GM21619 (cell line): ENCODE measurements around the gene KRTAP4-16.
"Not testable (repeated sequence)": the region's sequence is repeated elsewhere in the genome, so short reads cannot be mapped to it uniquely, and the experiment has no call there.

ENCODE experiments used
- ATAC-seq: cut with Tn5 transposase; IDR thresholded peaks from one replicate; pipeline ENCODE4 v1.9.1; 2021; ENCODE audit not compliant: unreplicated experiment

KRTAP4-16 gene

GRCh38 chr17:41119696-41120690 lies 18.0 kb upstream of the KRTAP4-16 start:
- not testable (repeated sequence) for ATAC-seq

DNA sequence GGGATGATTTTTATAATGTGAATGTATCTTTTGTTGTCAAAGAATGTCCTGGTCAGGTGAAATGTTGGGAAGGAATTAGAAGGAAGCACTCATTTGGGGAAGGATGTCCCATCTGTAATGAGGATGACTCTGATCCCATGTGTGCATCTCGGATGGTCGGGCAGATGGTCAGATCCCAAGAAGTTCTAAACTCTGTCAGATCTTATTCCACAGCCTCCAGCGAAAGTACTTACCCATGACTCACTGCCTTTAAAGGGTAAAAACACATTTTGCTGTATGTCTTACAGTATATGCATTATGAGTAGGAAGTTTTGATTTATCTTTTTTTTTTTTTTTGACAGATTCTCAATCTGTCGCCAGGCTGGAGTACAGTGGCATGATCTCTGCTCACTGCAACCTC lies 16.7 kb upstream of the KRTAP4-16 start:
- ATAC-seq, result no peak

DNA sequence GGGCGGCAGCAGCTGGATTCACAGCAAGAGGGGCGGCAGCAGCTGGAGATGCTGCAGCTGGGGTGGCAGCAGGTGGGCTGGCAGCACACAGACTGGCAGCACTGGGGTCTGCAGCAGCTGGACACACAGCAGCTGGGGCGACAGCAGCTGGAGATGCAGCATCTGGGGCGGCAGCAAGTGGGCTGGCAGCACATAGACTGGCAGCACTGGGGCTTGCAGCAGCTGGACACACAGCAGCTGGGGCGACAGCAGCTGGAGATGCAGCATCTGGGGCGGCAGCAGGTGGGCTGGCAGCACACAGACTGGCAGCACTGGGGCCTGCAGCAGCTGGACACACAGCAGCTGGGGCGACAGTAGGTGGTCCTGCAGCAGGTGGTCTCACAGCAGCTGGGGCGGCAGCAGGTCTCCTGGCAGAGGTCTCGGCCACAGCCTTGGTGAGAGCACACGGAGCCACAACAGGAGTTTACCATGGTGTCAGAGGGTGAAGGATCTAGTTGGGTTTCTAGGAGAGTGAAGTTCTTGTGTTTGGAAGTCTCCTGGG lies 15.9 kb upstream of the KRTAP4-16 start, which contains the start of gene KRTAP4-11:
Gene KRTAP4-11, minus strand, starts transcription at position 528 of the 541 bp plus-strand sequence. Its CDS starts 58 bp downstream, at position 470.
- not testable (repeated sequence) for ATAC-seq

GRCh38 chr17:41116297-41116696 lies 14.3 kb upstream of the KRTAP4-16 start:
- ATAC-seq, result no peak

GRCh38 chr17:41111151-41111885 lies 9.3 kb upstream of the KRTAP4-16 start:
- no peak for ATAC-seq

DNA sequence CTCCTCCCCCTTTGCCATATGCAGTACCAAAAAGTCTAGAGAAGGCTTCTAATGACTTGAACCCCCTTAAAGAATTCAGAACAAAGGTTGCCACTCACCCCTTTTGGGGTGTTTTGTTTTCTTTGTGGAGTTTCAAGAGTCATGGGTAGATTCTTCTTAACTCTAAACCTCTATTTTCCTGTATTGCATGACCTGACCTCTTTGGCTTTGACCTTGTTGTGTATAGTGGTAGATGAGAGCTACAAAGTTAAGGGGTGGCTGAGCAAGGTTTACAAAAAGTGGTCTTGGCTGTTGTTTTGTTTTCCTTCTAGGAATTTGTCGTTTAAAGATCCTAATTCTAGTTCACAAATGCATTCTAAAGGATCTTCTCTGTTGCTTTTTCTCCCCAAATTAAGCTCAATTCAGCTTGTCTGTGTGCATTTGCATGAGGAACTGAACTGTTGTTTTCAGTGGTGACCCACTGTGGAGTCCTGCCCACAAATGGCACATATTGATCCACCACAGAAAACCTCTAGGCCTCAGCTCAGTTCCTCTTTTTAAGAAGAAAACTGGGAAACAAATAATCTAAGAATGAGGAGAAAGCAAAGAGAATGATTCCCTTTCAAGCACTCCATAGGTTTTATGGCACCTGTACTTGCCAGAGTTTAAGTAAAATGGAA lies 6.8 kb upstream of the KRTAP4-16 start:
- not testable (repeated sequence) for ATAC-seq

GRCh38 chr17:41107941-41108450 lies 6.0 kb upstream of the KRTAP4-16 start:
- no peak for ATAC-seq

- not testable (repeated sequence) for ATAC-seq
Measured at GRCh38 chr17:41105347-41105746, 3.3 kb upstream of the KRTAP4-16 start, which contains the start of gene KRTAP4-9. TSS of gene KRTAP4-9 (plus strand) at chr17:41105389. CDS start at chr17:41105389, 0 bp downstream.

GRCh38 chr17:41104386-41105038 lies 2.5 kb upstream of the KRTAP4-16 start:
- ATAC-seq, result not testable (repeated sequence)

DNA sequence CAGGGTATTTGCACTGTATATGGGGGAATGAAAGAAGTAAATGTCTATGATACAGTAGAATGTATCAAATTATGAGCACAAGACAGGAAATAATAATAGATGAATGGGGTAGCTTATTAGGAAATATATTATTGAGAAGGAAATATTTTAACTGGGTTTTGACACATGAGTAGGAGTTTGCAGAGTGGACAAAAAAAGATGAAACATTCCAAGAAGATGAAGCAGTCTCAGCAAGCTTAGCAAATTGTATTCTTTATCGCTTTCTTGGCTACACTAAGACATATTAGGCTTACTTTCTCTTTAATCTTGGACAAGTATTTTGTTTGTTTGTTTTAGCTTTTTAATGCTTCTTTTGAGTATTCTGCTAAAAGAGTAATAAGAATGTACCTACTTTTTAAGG lies 1.9 kb upstream of the KRTAP4-16 start:
- ATAC-seq, result no peak

GRCh38 chr17:41099682-41100480 lies 2.1 kb downstream of the KRTAP4-16 start:
- not testable (repeated sequence) for ATAC-seq

DNA sequence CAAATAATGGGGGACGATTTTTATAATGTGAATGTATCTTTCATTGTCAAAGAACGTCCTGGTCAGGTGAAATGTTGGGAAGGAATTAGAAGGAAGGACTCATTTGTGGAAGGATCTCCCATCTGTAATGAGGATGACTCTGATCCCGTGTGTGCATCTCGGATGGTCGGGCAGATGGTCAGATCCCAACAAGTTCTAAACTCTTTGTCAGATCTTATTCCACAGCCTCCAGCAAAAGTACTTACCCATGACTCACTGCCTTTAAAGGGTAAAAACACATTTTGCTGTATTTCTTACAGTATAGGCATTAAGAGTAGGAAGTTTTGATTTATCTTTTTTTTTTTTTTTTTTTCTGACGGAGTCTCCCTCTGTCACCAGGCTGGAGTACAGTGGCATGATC lies 3.5 kb downstream of the KRTAP4-16 start:
- ATAC-seq, result no peak

- no peak for ATAC-seq
Measured at GRCh38 chr17:41098042-41098441, 4.0 kb downstream of the KRTAP4-16 start, which contains the start of gene KRTAP4-8. TSS of gene KRTAP4-8 (minus strand) at chr17:41098142. CDS start at chr17:41098084, 58 bp downstream.

DNA sequence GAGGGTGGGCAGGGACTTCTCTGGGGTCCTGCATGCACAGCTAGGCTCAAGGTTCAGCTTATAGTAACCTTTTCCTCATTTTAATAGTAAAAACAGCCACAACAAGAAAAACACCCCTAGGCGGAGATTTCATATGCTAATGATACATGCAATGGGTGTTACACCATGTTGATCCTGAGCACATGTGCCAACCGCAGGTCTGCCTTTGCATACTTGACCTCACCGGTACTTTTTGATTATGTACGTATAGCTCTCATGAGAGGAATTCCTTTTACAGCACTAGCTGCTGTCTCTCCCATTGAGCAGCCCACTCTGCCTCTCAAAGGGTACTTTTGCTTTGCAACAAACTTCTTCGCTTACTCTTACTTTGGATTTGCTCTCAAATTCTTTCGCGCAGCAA lies 6.0 kb downstream of the KRTAP4-16 start:
- no peak for ATAC-seq

DNA sequence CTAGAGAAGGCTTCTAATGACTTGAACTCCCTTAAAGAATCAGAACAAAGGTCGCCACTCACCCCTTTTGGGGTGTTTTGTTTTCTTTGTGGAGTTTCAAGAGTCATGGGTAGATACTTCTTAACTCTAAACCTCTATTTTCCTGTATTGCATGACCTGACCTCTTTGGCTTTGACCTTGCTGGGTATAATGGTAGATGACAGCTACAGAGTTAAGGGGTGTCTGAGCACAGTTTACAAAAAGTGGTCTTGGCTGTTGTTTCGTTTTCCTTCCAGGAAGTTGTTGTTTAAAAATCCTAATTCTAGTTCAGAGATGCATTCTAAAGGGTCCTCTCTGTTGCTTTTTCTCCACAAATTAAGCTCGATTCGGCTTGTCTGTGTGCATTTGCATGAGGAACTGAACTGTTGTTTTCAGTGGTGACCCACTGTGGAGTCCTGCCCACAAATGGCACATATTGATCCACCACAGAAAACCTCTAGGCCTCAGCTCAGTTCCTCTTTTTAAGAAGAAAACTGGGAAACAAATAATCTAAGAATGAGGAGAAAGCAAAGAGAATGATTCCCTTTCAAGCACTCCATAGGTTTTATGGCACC lies 13.2 kb downstream of the KRTAP4-16 start:
- ATAC-seq, result not testable (repeated sequence)

GRCh38 chr17:41084100-41084856 lies 17.7 kb downstream of the KRTAP4-16 start, which contains the start of gene KRTAP4-7:
TSS of gene KRTAP4-7 (plus strand) at chr17:41084150. CDS start at chr17:41084207, 57 bp downstream.
- ATAC-seq, result not testable (repeated sequence)

DNA sequence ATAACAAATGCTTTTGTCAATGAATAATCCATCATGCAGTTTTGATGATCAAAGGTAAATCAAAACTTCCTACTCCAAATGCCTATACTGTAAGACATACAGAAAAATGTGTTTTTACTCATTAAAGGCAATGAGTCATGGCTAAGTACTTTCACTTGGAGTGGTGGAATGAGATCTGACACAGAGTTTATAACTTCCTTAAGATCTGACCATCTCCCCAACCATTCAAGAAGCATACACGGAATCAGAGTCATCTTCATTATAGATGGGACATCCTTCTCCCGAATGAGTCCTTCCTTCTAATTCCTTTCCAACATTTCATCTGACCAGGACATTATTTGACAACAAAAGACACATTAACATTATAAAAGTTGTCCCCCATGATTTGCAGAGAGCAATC lies 18.6 kb downstream of the KRTAP4-16 start:
- ATAC-seq, result not testable (repeated sequence)

DNA sequence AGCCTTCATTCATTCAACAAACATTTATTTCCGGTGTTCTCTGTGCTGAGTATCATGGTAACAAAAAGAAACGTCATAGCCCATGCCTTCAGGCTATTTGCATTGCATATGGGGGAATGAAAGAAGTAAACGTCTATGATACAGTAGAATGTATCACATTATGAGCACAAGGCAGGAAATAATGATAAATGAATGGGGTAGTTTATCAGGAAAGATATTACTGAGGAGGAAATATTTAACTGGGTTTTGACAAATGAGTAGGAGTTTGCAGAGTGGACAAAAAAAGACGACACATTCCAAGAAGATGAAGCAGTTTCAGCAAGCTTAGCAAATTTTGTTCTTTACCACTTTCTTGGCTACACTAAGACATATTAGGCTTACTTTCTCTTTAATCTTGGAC lies 19.4 kb downstream of the KRTAP4-16 start:
- ATAC-seq, result no peak
